Measurements from ENCODE around the gene KRTCAP2.

Gene KRTCAP2

DNA sequence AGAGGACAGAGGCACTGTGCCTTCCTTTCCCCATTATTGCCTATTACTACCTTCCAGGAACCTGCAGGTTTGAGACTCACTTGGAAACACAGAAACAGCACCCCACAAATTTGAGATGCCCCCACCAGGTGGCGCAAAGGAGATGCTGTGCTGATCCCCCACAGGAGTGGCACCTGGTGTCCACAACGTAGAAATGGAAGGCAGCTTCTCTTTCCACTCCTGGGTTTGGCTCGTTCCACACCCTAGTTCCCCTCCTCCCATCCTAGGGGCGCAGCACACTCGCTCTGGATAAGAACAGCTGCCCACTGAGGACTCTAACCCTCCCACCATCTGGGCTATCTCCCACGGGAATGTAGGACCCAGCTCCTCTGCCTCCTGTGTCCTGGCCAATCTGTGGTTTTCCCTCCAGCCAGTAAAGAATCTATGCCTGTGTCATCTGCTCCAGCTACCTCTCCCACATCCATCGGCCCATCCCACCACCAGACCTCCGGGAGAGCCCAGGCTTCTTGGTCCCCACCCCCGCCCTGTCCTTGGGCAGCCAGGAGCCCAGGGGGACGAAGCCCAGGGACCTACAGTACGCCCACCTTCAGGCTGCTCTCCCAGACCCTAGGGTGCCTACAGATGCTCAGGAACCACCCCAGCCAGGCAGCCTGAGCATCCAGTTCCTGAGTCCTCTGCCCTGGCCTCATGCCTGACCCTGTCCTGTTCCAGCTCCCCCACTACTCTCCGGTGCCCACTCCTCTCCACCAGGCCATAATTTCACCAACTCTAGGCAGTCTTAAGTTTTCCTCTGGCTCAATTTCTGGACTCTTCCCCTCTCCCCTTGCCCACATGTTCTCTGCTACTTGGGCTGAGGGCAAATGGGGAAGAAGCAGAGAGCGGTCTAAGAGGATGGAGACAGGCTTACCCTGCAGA, 34.0 kb upstream of the KRTCAP2 start:
- Histone ChIP-seq H3K27me3 (ENCODE audit: low read depth) (no peaks in the 10 kb centered on the region), H3K9me3 (no peaks in the 10 kb centered on the region), H3K4me3 (peak overlapping the region; percentile 8; the same call in 1 of the 2 replicates), H3K4me1 (peaks cover 21% of the 10 kb centered on the region), H3K36me3 (replicated peaks) (peaks cover 18% of the 10 kb centered on the region)
- in situ Hi-C loops (cut with MboI; ENCODE audit: low sequenced_read_pairs), result no loop called here
- peak; percentile 67 to 92 for DNase-seq (ENCODE audit: low spot score in 2 of 2)

DNA sequence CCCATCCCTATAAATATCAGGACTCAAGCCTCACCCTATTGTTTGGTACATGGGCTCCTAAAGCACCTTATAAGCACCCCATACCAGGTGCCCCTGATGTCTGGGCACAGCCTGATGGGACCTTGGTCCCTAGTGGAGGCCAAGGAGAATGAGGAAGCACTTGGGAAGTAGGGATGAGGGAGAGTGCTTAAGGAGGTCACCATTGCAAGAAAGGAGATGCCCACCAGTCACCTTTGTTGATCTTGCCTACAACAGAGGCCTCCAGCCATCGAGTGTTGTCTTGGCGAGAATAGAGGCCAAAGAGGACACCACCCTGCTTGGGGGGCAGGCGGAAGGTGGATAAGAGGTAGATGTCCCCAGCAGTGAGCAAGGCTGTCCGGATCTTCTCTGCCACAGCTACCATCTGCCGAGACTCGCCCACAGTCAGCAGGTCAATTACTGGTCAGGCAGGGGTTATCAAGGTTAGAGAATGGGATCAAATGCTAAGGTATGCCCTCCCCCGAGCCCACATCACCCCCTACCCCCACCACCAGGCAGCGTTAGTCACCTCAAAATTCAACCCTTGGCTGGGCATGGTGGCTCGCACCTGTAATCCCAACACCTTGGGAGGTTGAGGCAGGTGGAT, 33.0 kb upstream of the KRTCAP2 start:
- no peaks in the 10 kb centered on the region for H3K27me3 ChIP-seq (ENCODE audit: low read depth)
- in situ Hi-C loops (cut with MboI; ENCODE audit: low sequenced_read_pairs), result no loop called here
- DNase-seq (ENCODE audit: low spot score in 2 of 2), result no peak
- peaks cover 21% of the 10 kb centered on the region for H3K4me1 ChIP-seq
- no peaks in the 10 kb centered on the region for H3K9me3 ChIP-seq
- H3K4me3 ChIP-seq, result no peak overlapping the region
- peaks cover 29% of the 10 kb centered on the region for H3K36me3 ChIP-seq (replicated peaks)

DNA sequence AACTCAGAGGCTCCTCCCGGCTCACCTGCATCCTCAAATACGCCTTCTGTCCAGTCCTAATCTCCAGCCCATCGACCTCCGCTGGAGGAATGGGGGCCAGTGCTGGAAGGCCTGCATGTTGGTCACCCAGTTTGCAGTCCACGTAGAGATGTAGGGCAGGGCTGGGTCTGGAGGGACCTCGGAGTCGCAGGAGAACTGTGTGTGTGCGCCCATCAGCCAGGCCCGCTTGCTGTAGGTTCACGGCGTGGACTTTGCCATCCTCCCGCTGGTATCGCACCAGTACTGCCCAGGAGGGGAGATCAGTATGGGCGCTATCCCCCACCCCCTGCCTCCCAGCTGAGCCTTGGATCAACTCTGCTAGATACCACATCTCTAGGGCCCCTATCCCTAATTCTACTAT, 31.9 kb upstream of the KRTCAP2 start:
- in situ Hi-C loops (cut with MboI; ENCODE audit: low sequenced_read_pairs), result no loop called here
- no peaks in the 10 kb centered on the region for H3K27me3 ChIP-seq (ENCODE audit: low read depth)
- peaks cover 21% of the 10 kb centered on the region for H3K4me1 ChIP-seq
- H3K4me3 ChIP-seq, result no peak overlapping the region
- H3K36me3 ChIP-seq (replicated peaks), result peaks cover 40% of the 10 kb centered on the region
- no peak for DNase-seq (ENCODE audit: low spot score in 2 of 2)
- H3K9me3 ChIP-seq, result no peaks in the 10 kb centered on the region

DNA sequence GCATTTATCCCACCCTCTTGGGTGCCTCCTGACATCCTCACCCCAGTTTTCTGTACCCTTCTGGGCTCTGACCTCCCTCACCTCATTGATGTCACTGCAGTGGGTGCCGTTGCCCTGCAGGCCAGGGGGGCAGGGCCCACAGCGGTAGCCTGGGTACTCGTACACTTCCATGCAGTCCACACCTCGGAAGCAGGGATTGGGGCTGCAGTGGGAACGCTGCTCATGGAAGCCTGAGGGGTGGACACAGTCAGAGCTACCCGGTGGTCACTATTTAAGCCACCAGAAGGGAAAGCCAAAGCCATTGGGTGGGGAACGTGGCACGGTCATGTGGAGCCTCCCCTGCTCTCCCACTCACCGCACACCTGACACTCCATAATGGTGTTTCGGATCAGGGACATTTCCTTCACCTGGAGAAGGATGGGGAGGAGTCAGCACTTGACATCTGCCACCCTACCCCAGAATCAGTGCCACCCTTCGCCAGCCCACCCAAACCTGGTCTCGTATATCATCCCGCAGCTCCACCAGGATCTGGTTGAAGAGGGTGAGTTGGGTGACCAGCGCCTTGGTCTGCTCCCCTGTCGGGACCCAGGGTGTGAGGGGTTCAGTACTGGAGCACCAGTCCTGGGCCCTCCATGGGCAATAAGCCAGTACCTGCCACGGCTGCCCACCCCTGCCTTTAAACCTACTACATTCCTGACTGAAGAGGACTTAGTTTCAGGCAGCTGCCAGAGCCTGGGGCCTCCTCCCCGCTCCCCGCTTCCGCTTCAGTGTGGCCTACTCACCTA, 29.8 kb upstream of the KRTCAP2 start:
- peaks cover 60% of the 10 kb centered on the region for H3K36me3 ChIP-seq (replicated peaks)
- DNase-seq (ENCODE audit: low spot score in 2 of 2), result no peak
- in situ Hi-C loops (cut with MboI; ENCODE audit: low sequenced_read_pairs), result no loop called here

DNA sequence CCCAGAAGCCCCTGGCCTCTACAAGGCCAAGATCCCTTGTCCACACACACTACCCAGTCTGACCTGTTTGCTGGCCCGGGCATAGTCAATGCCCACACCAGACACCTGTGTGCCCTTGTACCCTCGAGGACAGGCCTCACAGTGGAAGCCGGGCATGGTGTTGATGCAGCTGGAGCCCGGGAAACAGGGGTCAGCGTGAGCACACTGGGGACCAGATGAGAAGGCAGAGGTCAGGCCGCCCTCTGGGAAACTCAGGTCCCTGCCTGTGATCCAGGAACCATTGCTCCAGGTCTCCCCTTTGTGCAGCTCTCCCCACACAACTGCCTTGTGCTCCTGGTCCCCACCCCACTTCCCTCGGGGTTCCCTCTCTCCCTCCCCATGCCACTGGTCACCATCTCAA, 29.1 kb upstream of the KRTCAP2 start:
- Histone ChIP-seq H3K9me3 (no peaks in the 10 kb centered on the region), H3K4me3 (no peak overlapping the region), H3K27me3 (ENCODE audit: low read depth) (no peaks in the 10 kb centered on the region), H3K4me1 (peaks cover 4% of the 10 kb centered on the region), H3K36me3 (replicated peaks) (peaks cover 67% of the 10 kb centered on the region)
- no peak for DNase-seq (ENCODE audit: low spot score in 2 of 2)
- in situ Hi-C loops (cut with MboI; ENCODE audit: low sequenced_read_pairs), result no loop called here

More for the DNA sequence above, 29.8 kb upstream of the KRTCAP2 start:
- no peak overlapping the region for H3K4me3 ChIP-seq
- no peaks in the 10 kb centered on the region for H3K27me3 ChIP-seq (ENCODE audit: low read depth)
- peaks cover 11% of the 10 kb centered on the region for H3K4me1 ChIP-seq
- H3K9me3 ChIP-seq, result no peaks in the 10 kb centered on the region

DNA sequence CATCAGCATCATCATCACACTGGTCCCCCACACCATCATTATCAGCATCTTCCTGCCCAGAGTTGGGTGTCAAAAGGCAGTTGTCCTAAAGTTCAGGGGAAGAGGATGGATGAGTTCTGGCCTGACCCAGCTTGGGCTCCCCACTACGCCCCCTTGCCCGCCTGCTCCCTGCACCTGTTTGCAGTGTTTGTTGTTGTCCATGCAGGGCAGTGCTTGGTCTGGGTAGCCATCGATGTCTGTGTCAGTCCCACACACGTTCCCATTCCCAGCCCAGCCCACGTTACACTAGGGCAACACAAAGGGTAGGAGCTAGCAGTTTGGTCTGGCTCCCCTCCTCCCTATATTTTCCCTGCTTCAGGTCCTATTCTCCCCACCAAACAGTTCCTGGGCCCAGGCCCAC, 27.8 kb upstream of the KRTCAP2 start:
- H3K9me3 ChIP-seq, result no peaks in the 10 kb centered on the region
- H3K27me3 ChIP-seq (ENCODE audit: low read depth), result no peaks in the 10 kb centered on the region
- peaks cover 9% of the 10 kb centered on the region for H3K4me1 ChIP-seq
- no peak for DNase-seq (ENCODE audit: low spot score in 2 of 2)
- peaks cover 75% of the 10 kb centered on the region for H3K36me3 ChIP-seq (replicated peaks)
- no peak overlapping the region for H3K4me3 ChIP-seq
- in situ Hi-C loops (cut with MboI; ENCODE audit: low sequenced_read_pairs), result no loop called here

DNA sequence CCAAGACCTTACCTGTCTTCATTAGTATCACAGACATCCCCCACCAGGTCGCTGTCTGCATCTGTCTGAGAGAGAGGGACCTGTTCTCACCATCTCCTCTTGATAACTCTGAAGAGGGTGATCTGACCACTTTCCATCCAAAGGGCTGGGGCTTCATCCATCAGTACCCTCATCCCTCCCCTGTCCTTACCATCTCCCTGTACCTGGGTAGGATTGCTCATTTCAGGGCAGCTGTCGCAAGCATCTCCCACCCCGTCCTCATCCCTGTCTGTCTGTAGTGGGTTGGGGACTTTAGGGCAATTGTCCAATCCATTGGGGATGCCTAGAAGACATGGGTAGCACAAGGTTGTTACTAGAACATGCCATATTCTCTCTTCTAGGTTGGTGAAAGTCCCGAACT, 26.7 kb upstream of the KRTCAP2 start:
- Histone ChIP-seq H3K9me3 (no peaks in the 10 kb centered on the region), H3K27me3 (ENCODE audit: low read depth) (no peaks in the 10 kb centered on the region), H3K4me1 (peaks cover 9% of the 10 kb centered on the region), H3K36me3 (replicated peaks) (peaks cover 75% of the 10 kb centered on the region), H3K4me3 (no peak overlapping the region)
- in situ Hi-C loops (cut with MboI; ENCODE audit: low sequenced_read_pairs), result no loop called here
- DNase-seq (ENCODE audit: low spot score in 2 of 2), result no peak

DNA sequence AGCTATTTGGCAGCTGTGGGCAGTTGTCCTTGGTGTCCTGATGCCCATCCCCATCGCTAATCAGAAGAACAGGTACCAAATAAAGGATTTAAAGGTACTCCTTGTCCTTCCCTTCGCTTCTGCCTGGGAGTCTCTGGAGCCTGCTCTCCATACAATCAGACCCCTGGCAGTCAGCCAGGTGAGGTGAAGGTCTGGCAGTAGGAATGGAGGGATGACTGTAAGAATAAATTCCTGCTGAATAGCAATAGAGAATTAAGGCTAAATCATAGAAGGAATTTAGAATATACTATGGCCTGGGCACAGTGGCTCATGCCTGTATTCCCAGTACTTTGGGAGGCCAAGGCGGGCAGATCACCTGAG, 25.4 kb upstream of the KRTCAP2 start:
- Histone ChIP-seq H3K4me3 (no peak overlapping the region), H3K36me3 (replicated peaks) (peaks cover 71% of the 10 kb centered on the region), H3K9me3 (no peaks in the 10 kb centered on the region), H3K27me3 (ENCODE audit: low read depth) (no peaks in the 10 kb centered on the region), H3K4me1 (peaks cover 17% of the 10 kb centered on the region)
- in situ Hi-C loops (cut with MboI; ENCODE audit: low sequenced_read_pairs), result no loop called here
- no peak for DNase-seq (ENCODE audit: low spot score in 2 of 2)

DNA sequence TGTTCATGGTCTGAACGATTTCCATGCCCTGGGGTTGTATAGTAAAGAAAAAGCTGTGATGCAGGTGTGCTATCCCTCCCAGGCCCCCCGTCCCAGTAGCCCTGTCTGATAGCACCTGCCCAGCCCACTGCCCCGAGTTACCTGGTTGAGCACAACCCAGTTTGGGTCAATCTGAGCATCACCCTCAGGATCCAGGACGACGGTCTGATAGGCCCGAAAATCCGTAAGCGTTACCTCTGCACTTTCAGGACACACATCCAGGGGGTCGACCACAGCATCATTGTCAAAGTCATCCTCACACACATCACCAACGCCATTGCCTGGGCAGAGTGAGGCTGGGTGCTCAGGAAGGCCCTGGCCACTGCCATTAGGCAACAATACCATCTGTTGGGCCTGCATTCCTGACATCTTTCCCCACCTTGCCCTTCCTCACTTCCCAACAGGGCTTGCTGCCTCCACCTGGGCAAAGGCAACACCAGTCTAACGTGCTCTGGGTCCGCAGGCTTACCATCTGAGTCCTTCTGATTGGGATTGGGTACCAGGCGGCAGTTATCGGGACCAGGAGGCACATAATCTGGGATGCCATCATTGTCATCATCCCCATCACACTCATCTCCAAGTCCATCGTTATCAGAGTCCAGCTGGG, 24.9 kb upstream of the KRTCAP2 start:
- Histone ChIP-seq H3K9me3 (no peaks in the 10 kb centered on the region), H3K4me1 (peaks cover 20% of the 10 kb centered on the region), H3K4me3 (no peak overlapping the region), H3K36me3 (replicated peaks) (peaks cover 66% of the 10 kb centered on the region), H3K27me3 (ENCODE audit: low read depth) (no peaks in the 10 kb centered on the region)
- in situ Hi-C loops (cut with MboI; ENCODE audit: low sequenced_read_pairs), result no loop called here
- DNase-seq (ENCODE audit: low spot score in 2 of 2), result no peak

DNA sequence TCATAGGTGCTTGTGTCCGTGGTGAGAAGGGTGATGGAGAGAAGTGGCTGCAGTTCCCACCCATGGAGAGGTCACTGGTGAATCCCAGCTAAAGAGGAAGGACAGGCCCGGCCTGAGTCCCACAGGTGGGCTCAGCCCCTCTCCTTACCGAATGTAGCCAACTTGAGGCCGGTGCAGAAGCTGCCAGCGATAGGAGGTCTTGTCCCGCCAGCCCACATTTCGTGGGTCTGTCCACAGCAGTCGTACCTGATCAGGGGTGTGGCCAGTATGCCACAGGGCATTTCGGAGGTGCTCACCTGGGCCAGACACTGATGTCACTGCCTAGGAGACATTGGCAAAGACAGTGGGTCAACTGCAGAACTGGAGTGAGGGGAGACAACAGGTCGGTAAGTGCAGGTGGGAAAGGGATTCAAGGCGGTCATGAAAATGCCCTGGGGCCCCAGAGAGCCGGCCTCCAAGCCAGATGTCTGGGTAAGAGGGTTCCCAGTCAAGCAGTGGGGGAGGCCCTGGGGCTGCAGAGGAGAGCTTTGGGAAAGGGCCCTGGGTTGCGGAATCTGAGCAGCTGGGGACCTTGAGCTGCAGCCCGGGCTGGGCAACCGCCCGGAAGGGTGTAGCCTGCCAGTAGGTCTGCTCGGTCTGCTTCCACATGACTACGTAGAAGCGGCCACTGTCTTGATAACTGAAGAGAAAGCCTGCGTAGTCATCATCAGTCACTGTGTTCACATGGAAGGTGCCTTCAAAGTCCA, 24.0 kb upstream of the KRTCAP2 start:
- Histone ChIP-seq H3K9me3 (no peaks in the 10 kb centered on the region), H3K27me3 (ENCODE audit: low read depth) (no peaks in the 10 kb centered on the region), H3K4me3 (peak overlapping the region; percentile 49), H3K36me3 (replicated peaks) (peaks cover 56% of the 10 kb centered on the region), H3K4me1 (peaks cover 22% of the 10 kb centered on the region)
- in situ Hi-C loops (cut with MboI; ENCODE audit: low sequenced_read_pairs), result no loop called here
- no peak for DNase-seq (ENCODE audit: low spot score in 2 of 2)

DNA sequence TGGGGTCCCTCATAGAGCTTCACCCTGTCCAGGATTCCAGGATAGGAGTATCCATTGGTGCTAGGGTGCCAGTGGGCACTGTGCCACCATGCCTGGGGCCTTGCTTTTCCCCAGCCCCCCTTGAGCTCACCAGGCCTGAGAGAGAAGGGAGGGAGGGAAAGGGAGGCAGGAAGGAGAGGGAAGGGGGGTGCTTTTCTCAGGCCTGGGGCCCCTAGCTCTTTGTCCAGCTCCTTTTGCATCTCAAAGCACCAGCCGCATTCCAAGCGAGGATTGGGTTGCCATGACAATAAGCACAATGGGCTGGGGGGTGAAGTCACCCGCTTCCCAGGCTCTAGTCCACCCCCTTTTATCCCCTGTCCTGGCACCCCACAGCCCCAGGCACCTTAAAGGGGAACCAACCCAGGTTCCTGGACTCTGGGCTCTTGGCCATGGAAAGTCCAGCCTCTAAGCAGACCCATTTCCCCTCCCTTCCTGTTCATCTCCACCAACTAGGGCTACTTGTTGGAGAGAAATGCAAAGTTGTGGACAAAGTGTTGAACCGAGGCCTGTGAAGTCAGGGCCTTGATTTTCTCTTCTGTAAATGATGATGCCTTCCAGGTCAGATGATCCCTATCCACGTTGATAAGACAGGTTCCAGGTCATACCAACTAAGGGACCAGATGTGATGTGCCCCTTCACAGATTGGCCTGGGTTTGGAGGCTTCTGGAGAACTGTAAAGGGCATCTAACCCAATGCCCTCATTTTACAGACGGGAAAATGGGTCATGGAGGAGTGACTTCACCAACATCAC, 23.2 kb upstream of the KRTCAP2 start:
- peak; percentile 91 to 95 for DNase-seq (ENCODE audit: low spot score in 2 of 2)
- peaks cover 22% of the 10 kb centered on the region for H3K4me1 ChIP-seq
- H3K9me3 ChIP-seq, result no peaks in the 10 kb centered on the region
- H3K27me3 ChIP-seq (ENCODE audit: low read depth), result no peaks in the 10 kb centered on the region
- H3K36me3 ChIP-seq (replicated peaks), result peaks cover 48% of the 10 kb centered on the region
- peak overlapping the region; percentile 49 for H3K4me3 ChIP-seq
- in situ Hi-C loops (cut with MboI; ENCODE audit: low sequenced_read_pairs), result no loop called here

DNA sequence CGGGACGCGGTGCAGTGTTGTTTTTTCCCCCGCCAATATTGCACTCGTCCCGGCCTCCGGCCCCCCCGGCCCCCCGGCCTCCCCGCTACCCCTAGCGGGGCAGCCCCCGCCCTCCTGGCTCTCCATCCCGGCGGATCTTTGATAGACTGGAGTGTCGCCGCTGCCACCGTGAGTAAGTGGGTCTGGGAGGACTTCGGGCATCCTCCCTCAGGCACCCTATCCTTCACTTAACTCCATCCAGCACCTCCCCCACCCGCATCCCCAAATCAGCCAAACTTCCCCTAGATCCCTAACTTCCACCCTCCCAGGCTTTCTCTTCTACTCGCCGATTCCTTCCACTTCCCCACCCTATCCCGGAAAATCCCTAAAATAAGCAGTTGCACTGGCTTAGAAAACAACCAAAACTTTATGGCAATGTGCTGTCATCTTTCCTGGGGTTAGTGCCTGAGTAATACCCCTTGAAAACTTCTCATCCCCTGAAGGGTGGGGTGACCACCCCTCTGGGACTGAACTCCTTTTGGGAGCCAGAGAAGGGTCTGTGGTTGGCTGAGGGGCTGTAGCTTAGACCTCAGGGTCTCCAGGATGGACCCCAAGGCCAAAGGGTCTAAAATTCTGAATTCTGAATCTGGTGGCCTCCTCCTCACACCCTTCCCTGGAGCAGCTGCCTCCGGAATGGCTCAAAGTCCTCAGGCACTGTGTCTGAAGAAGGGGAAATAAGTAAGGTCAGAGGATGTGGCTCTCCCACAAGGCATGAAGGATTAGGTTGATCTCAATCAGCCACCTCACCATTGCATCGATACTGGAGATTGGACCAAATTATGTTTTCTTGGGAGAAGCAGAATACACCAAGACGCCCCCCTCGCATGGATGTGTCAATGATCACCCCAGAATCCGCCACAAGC, 22.3 kb upstream of the KRTCAP2 start:
- DNase-seq (ENCODE audit: low spot score in 2 of 2), result peak in 1 of 2 experiments; percentile 54
- peak overlapping the region; percentile 49 for H3K4me3 ChIP-seq
- in situ Hi-C loops (cut with MboI; ENCODE audit: low sequenced_read_pairs), result no loop called here

More for the DNA sequence above, 22.3 kb upstream of the KRTCAP2 start:
- Histone ChIP-seq H3K9me3 (no peaks in the 10 kb centered on the region), H3K36me3 (replicated peaks) (peaks cover 40% of the 10 kb centered on the region), H3K4me1 (peaks cover 22% of the 10 kb centered on the region), H3K27me3 (ENCODE audit: low read depth) (no peaks in the 10 kb centered on the region)

Measured in HAP-1 (cell line).